Measurements from ENCODE around the gene ZPBP2. TPM values are rescaled to one million over a fixed set of nuclear protein-coding genes. Genes with fewer than 3 reads are reported as not detected.

Gene ZPBP2
- total RNA-seq, 5 donors from 2014 or later (not counting 1 experiment from before 2014, with no cell fraction given) = 0.19 TPM; not detected in 4

DNA sequence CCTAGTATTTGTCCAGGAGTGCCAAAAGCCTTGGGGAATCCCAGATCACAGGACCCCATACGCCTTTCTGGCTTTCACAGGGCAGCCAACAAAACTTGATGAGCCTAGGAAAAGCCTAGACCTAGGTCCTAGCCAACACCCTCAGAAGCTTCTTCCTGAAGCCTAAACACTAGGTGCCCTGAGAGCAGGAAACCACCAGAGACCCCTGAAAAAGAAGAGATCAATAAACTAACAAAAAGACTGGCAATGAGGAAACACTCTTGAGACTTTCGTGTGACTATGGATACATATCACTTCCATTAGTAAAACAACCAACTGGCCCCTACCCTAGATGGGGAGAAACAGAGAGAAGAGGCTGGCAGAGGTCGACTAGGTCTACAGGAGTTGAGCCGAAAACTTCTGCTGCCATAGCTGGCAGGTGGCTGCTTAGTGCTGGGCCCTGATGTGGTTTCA is 58.2 kb downstream of the ZPBP2 start:
- H3K27me3 Mint-ChIP-seq = no peaks in the 10 kb centered on the region
- WGBS (ENCODE audit: insufficient coverage) = 8% methylated on average over 3 of the region's 4 CpGs

DNA sequence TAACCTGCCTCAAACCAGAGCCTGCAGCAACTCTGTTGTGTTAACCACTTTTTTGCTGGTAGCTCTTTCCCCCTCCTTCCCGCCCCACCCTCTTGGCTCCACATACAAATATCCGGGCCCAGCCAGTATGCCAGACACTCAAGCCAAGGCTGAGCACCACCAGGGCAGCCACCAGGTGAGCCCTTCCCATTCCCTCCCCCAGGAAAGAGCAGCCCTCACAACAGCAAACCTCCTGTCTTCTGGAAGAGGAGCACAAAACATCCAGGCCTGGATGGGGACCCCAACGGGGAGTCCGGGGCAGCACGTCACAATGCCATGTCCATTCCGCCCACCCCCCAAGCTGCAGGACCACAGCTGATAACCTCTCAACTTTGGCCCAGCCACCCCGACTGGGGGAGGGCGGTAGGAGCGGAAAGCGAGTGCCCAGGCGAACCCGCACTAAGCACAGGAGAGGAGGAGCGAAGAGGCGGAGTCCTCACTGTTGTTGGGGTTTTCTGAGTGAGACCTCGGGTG is 58.6 kb downstream of the ZPBP2 start:
- Histone ChIP-seq H3K4me1 (ENCODE audit: control insufficient read depth in 1 of 2, extremely low read depth in 1 of 2, insufficient read depth in 2 of 2, low read length in 2 of 2) (peaks cover 33 to 60% of the 10 kb centered on the region in 2 experiments), H3K9me3 (no peaks in the 10 kb centered on the region), H3K4me3 (ENCODE audit: control insufficient read depth in 1 of 2, extremely low read depth in 1 of 2, low read length in 1 of 2) (peak overlapping the region; percentile 93 to 95), H3K27me3 (replicated peaks in 1 of 2; ENCODE audit: control insufficient read depth in 2 of 2, extremely low read depth in 1 of 2, insufficient read depth in 2 of 2, low read length in 1 of 2) (no peaks in the 10 kb centered on the region), H3K36me3 (ENCODE audit: control insufficient read depth in 2 of 2, extremely low read depth in 1 of 2, insufficient read depth in 1 of 2, low read length in 1 of 2) (peaks cover 10 to 26% of the 10 kb centered on the region in 2 donors), H3K27ac (ENCODE audit: low read length) (peak overlapping the region; percentile 76)
- peaks cover 20% of the 10 kb centered on the region for H3K36me3 Mint-ChIP-seq
- H3K27me3 Mint-ChIP-seq = no peaks in the 10 kb centered on the region
- peak overlapping the region; percentile 90 to 99 (median 97) for H3K4me3 Mint-ChIP-seq
- peak overlapping the region; percentile 94 to 98 for H3K27ac Mint-ChIP-seq
- 1% methylated on average over 10 of the region's 15 CpGs for WGBS (ENCODE audit: insufficient coverage)
- peak; percentile 63 to 69 (median 66) for ATAC-seq (replicated peaks in 1 of 4)
- ChIA-PET CTCF (interaction anchor here (1.0 to 1.7 kb wide), 6 partner anchors 32 to 305 kb away, joined by 3 to 4 read pairs (median 4); partner anchors contain the start of gene PSMD3 (in 1 of the 2)), POLR2A (interaction anchor here in 1 of 2 donors (0.5 to 0.7 kb wide), 2 partner anchors 62 to 545 kb away, joined by 3 read pairs; no protein-coding TSS in a partner anchor)
- no peaks in the 10 kb centered on the region for H3K9me3 Mint-ChIP-seq
- H3K4me1 Mint-ChIP-seq = peaks cover 55 to 62% (median 57%) of the 10 kb centered on the region in 3 donors
- DNase-seq = peak in 34 of 35 experiments; percentile 32 to 74 (median 62)

More for the DNA sequence above, 58.2 kb downstream of the ZPBP2 start:
- Mint-ChIP-seq H3K9me3 (no peaks in the 10 kb centered on the region), H3K27ac (peak overlapping the region; percentile 94 to 98), H3K4me1 (peaks cover 60 to 67% (median 62%) of the 10 kb centered on the region in 3 donors), H3K4me3 (peak overlapping the region; percentile 90 to 99 (median 97)), H3K36me3 (peaks cover 21% of the 10 kb centered on the region)
- ChIA-PET CTCF (interaction anchor here (1.0 to 1.7 kb wide), 6 partner anchors 32 to 304 kb away, joined by 3 to 4 read pairs (median 4); partner anchors contain the start of gene PSMD3 (in 1 of the 2)), POLR2A (interaction anchor here in 1 of 2 donors (0.5 to 0.7 kb wide), 2 partner anchors 61 to 545 kb away, joined by 3 read pairs; no protein-coding TSS in a partner anchor)
- peaks cover 10 to 31% of the 10 kb centered on the region in 2 donors for H3K36me3 ChIP-seq (ENCODE audit: control insufficient read depth in 2 of 2, extremely low read depth in 1 of 2, insufficient read depth in 1 of 2, low read length in 1 of 2)
- DNase-seq (peak in 2 of 35 experiments; percentile 66 to 72), ATAC-seq (replicated peaks in 1 of 4) (peak in 3 of 4 experiments; percentile 66 to 72 (median 71))
- peak overlapping the region; percentile 76 for H3K27ac ChIP-seq (ENCODE audit: low read length)
- H3K27me3 ChIP-seq (replicated peaks in 1 of 2; ENCODE audit: control insufficient read depth in 2 of 2, extremely low read depth in 1 of 2, insufficient read depth in 2 of 2, low read length in 1 of 2) = no peaks in the 10 kb centered on the region
- H3K4me1 ChIP-seq (ENCODE audit: control insufficient read depth in 1 of 2, extremely low read depth in 1 of 2, insufficient read depth in 2 of 2, low read length in 2 of 2) = peaks cover 38 to 65% of the 10 kb centered on the region in 2 experiments
- H3K4me3 ChIP-seq (ENCODE audit: control insufficient read depth in 1 of 2, extremely low read depth in 1 of 2, low read length in 1 of 2) = peak overlapping the region; percentile 93 to 95
- H3K9me3 ChIP-seq = no peaks in the 10 kb centered on the region

Other genes starting within 250 kb of the ZPBP2 start
- under 1 TPM in 4 of 5 donors, not detected in 1; 0.12 to 0.35 (median 0.18) TPM for gene PPP1R1B, start 241.2 kb upstream of the ZPBP2 start, total RNA-seq
- gene STARD3, start 231.1 kb upstream of the ZPBP2 start, total RNA-seq = 100 to 1,000 TPM in 2 of 5 donors, 10 to 100 TPM in 3; 81.3 to 146 (median 99.7) TPM
- gene TCAP, start 202.9 kb upstream of the ZPBP2 start, total RNA-seq = 1 to 10 TPM; 2.2 to 7.8 (median 6.6) TPM
- under 1 TPM in 3 of 5 donors, not detected in 2; 0.35 to 0.56 (median 0.47) TPM for gene PNMT, start 199.7 kb upstream of the ZPBP2 start, total RNA-seq
- 10 to 100 TPM; 27.9 to 34.3 (median 31.7) TPM for gene PGAP3, start 180.1 kb upstream of the ZPBP2 start, total RNA-seq
- 1 to 10 TPM; 4.1 to 8.8 (median 6.0) TPM for gene ERBB2, start 168.1 kb upstream of the ZPBP2 start, total RNA-seq
- 10 to 100 TPM; 30.8 to 36.9 (median 32.1) TPM for gene MIEN1, start 137.7 kb upstream of the ZPBP2 start, total RNA-seq
- under 1 TPM in 3 of 5 donors, not detected in 2; 0.19 to 0.41 (median 0.30) TPM for gene GRB7, start 130.3 kb upstream of the ZPBP2 start, total RNA-seq
- gene IKZF3, start 3.9 kb upstream of the ZPBP2 start, total RNA-seq = 100 to 1,000 TPM in 3 of 5 donors, 10 to 100 TPM in 2; 78.1 to 112 (median 108) TPM
- 10 to 100 TPM; 29.3 to 68.0 (median 51.4) TPM for gene GSDMB, start 50.4 kb downstream of the ZPBP2 start, total RNA-seq
- gene ORMDL3, start 59.4 kb downstream of the ZPBP2 start, total RNA-seq = 100 to 1,000 TPM in 4 of 5 donors, 10 to 100 TPM in 1; 88.3 to 164 (median 124) TPM
- not detected for gene LRRC3C, start 59.5 kb downstream of the ZPBP2 start, total RNA-seq
- 1 to 10 TPM in 4 of 5 donors, under 1 TPM in 1; 0.86 to 7.6 (median 3.4) TPM for gene GSDMA, start 94.8 kb downstream of the ZPBP2 start, total RNA-seq
- gene PSMD3, start 112.6 kb downstream of the ZPBP2 start, total RNA-seq = 10 to 100 TPM; 60.8 to 69.0 (median 63.5) TPM
- not detected for gene CSF3, start 147.2 kb downstream of the ZPBP2 start, total RNA-seq
- gene MED24, start 186.2 kb downstream of the ZPBP2 start, total RNA-seq = 100 to 1,000 TPM in 1 of 5 donors, 10 to 100 TPM in 4; 75.9 to 104 (median 87.0) TPM
- 10 to 100 TPM; 30.4 to 54.0 (median 48.9) TPM for gene THRA, start 194.8 kb downstream of the ZPBP2 start, total RNA-seq
- gene NR1D1, start 232.4 kb downstream of the ZPBP2 start, total RNA-seq = 10 to 100 TPM; 11.5 to 33.6 (median 21.9) TPM

Measured in T-cell (primary cell).